GM21528 (cell line): ENCODE measurements around the gene SELENOS.

Source experiments
- ATAC-seq: cut with Tn5 transposase; IDR thresholded peaks from one replicate; pipeline ENCODE4 v1.9.1; 2021; ENCODE audit warnings: mild to moderate bottlenecking, moderate library complexity; ENCODE audit not compliant: unreplicated experiment, low FRiP score

Gene SELENOS

GRCh38 chr15:101252836-101253235 lies 24.4 kb downstream of the SELENOS start:
- no peak for ATAC-seq

- ATAC-seq: peak; percentile 77
These were observed 25.2 kb downstream of the SELENOS start, which contains the start of gene CHSY1 for GRCh38 chr15:101251830-101252820. Gene CHSY1 (minus strand): TSS chr15:101252048. CDS start chr15:101251456, 592 bp downstream.

- peak; percentile 38 for ATAC-seq
These were observed 26.1 kb downstream of the SELENOS start for GRCh38 chr15:101250873-101251829.

GRCh38 chr15:101250341-101250831 lies 26.9 kb downstream of the SELENOS start:
- ATAC-seq: no peak

- no peak for ATAC-seq
These were observed 29.0 kb downstream of the SELENOS start for GRCh38 chr15:101248274-101248673.

GRCh38 chr15:101246824-101247745 lies 30.2 kb downstream of the SELENOS start:
- no peak for ATAC-seq

- ATAC-seq: no peak
These were observed 30.9 kb downstream of the SELENOS start for GRCh38 chr15:101246391-101246790.

GRCh38 chr15:101244889-101245668 lies 32.2 kb downstream of the SELENOS start:
- no peak for ATAC-seq

GRCh38 chr15:101244036-101244781 lies 33.1 kb downstream of the SELENOS start:
- ATAC-seq: no peak

GRCh38 chr15:101243420-101243819 lies 33.9 kb downstream of the SELENOS start:
- ATAC-seq: no peak

- peak; percentile 2 for ATAC-seq
These were observed 34.3 kb downstream of the SELENOS start for GRCh38 chr15:101242999-101243336.

GRCh38 chr15:101242160-101242998 lies 34.9 kb downstream of the SELENOS start:
- peak; percentile 67 for ATAC-seq

- no peak for ATAC-seq
These were observed 36.9 kb downstream of the SELENOS start for GRCh38 chr15:101240358-101240757.

GRCh38 chr15:101239724-101240136 lies 37.6 kb downstream of the SELENOS start:
- no peak for ATAC-seq

- ATAC-seq: no peak
These were observed 40.0 kb downstream of the SELENOS start for GRCh38 chr15:101237251-101237650.

- ATAC-seq: no peak
These were observed 43.5 kb downstream of the SELENOS start for GRCh38 chr15:101233651-101234280.

- no peak for ATAC-seq
These were observed 44.6 kb downstream of the SELENOS start for GRCh38 chr15:101232677-101233076.
